Measurements from ENCODE around the gene POMC.

DNA sequence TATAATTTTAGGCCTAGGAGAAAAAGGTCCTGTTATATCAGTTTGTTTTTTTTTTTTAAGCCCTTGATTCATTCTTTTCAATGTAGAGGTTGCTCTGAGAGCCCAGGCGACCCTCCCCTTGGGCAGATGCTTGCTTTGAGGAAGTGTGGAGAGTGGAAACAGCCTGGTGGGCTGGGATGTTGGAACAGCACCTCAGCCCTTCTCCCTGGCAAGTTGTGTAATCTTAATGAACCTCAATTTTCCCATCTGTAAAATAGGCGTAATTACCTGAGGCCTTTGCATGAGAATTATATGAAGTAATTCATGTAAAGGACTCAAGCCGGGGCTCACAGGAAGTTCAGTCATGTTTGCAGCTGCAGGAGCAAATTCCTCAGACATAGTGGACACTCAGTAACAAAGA lies 49.7 kb upstream of the POMC start:
- TF ChIP-seq, protein P1, sequence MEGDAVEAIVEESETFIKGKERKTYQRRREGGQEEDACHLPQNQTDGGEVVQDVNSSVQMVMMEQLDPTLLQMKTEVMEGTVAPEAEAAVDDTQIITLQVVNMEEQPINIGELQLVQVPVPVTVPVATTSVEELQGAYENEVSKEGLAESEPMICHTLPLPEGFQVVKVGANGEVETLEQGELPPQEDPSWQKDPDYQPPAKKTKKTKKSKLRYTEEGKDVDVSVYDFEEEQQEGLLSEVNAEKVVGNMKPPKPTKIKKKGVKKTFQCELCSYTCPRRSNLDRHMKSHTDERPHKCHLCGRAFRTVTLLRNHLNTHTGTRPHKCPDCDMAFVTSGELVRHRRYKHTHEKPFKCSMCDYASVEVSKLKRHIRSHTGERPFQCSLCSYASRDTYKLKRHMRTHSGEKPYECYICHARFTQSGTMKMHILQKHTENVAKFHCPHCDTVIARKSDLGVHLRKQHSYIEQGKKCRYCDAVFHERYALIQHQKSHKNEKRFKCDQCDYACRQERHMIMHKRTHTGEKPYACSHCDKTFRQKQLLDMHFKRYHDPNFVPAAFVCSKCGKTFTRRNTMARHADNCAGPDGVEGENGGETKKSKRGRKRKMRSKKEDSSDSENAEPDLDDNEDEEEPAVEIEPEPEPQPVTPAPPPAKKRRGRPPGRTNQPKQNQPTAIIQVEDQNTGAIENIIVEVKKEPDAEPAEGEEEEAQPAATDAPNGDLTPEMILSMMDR (IDR thresholded peaks at IDR 0.05; ENCODE audit: poor library complexity), result no peak
- TF ChIP-seq EZH2phosphoT487 (IDR thresholded peaks at IDR 0.05; ENCODE audit: low read depth, severe bottlenecking, unreplicated experiment), result no peak

All from hepatocyte (in vitro differentiated cells).